Natural killer cell (primary cell): ENCODE measurements around the gene ATP2B2. TPM values are rescaled to one million over a fixed set of nuclear protein-coding genes. Genes with fewer than 3 reads are reported as not detected.
A peak's percentile ranks its signal among the peaks of the same experiment; 100 is the strongest.

Experiments
- ATAC-seq, 3 donors: fragments of 150-1000 bp in 2 of 3; fragments of 200-7000 bp in 1 of 3; cut with Tn5 transposase; 1 replicate in 1 of 3; 2 replicates in 2 of 3; pipeline ENCODE4 v1.10.0; 2021; ENCODE audit warnings: mild to moderate bottlenecking in 2 of 3, moderate library complexity in 2 of 3
- DNase-seq, 2 donors: peaks; one replicate each; pipeline versions ENCODE4 v3.0.0 to v3.0.0-alpha.2; 2013 to 2021; ENCODE audit warnings: mixed read lengths in 1 of 2
- H3K27ac ChIP-seq: one replicate; pipeline ENCODE4 v1.5.1; 2013; ENCODE audit warnings: mild to moderate bottlenecking, low read length
- H3K27me3 ChIP-seq: one replicate; pipeline ENCODE4 v1.6.1; 2013; ENCODE audit warnings: low read length; ENCODE audit not compliant: control insufficient read depth, insufficient read depth
- H3K36me3 ChIP-seq: one replicate; pipeline ENCODE4 v1.6.1; 2013; ENCODE audit warnings: low read length; ENCODE audit not compliant: control insufficient read depth, insufficient read depth
- H3K4me1 ChIP-seq: one replicate; pipeline ENCODE4 v1.6.1; 2013; ENCODE audit warnings: low read length; ENCODE audit not compliant: control insufficient read depth, insufficient read depth
- H3K4me3 ChIP-seq: one replicate; pipeline ENCODE4 v1.5.1; 2013; ENCODE audit warnings: low read length
- H3K9me3 ChIP-seq: one replicate; pipeline ENCODE4 v1.6.1; 2013; ENCODE audit warnings: low read length; ENCODE audit not compliant: control insufficient read depth, insufficient read depth
- H3K27ac Mint-ChIP-seq, 2 donors: one replicate each; pipeline ENCODE4 v1.8.0; 2022; ENCODE audit warnings: mild to moderate bottlenecking in 2 of 2, mixed read lengths in 2 of 2, moderate library complexity in 1 of 2
- H3K27me3 Mint-ChIP-seq, 2 donors: one replicate each; pipeline ENCODE4 v1.8.0; 2022; ENCODE audit warnings: low read depth in 2 of 2, mixed read lengths in 2 of 2
- H3K36me3 Mint-ChIP-seq: one replicate; pipeline ENCODE4 v1.8.0; 2022; ENCODE audit warnings: mixed read lengths
- H3K4me1 Mint-ChIP-seq, 2 donors: one replicate each; pipeline ENCODE4 v1.8.0; 2022; ENCODE audit warnings: mixed read lengths in 2 of 2
- H3K4me3 Mint-ChIP-seq: one replicate; pipeline ENCODE4 v1.8.0; 2022; ENCODE audit warnings: mild to moderate bottlenecking, moderate library complexity, mixed read lengths
- H3K9me3 Mint-ChIP-seq, 2 donors: one replicate each; pipeline ENCODE4 v1.8.0; 2022; ENCODE audit warnings: mixed read lengths in 2 of 2
- WGBS: methylation state at CpG from one replicate; pipeline ENCODE4 v1.1.7; 2013; ENCODE audit warnings: missing lambda C conversion rate; ENCODE audit not compliant: insufficient coverage; 5-methylcytosine and 5-hydroxymethylcytosine counted together
- intact Hi-C: fragments of 100-400 bp; cut with micrococcal nuclease; formaldehyde crosslinking; loops from one replicate; pipeline ENCODE4 v1.14.2; 2022
- total RNA-seq, 4 donors: library from RNA; stranded (reverse); fragments of 120-200 nt in 1 of 4; gene quantifications; one replicate each; pipeline versions ENCODE4 v1.2.3 to v1.2.4, GENCODE V29; 2013 to 2022
- TF ChIP-seq, protein P1 (sequence below): fragments of 200-600 bp; IDR thresholded peaks from one replicate; pipeline ENCODE4 v1.8.0; 2022; ENCODE audit warnings: antibody characterized with exemption

Gene ATP2B2
- total RNA-seq, 3 donors from 2014 or later (not counting 1 experiment from before 2014, with no cell fraction given) = not detected

DNA sequence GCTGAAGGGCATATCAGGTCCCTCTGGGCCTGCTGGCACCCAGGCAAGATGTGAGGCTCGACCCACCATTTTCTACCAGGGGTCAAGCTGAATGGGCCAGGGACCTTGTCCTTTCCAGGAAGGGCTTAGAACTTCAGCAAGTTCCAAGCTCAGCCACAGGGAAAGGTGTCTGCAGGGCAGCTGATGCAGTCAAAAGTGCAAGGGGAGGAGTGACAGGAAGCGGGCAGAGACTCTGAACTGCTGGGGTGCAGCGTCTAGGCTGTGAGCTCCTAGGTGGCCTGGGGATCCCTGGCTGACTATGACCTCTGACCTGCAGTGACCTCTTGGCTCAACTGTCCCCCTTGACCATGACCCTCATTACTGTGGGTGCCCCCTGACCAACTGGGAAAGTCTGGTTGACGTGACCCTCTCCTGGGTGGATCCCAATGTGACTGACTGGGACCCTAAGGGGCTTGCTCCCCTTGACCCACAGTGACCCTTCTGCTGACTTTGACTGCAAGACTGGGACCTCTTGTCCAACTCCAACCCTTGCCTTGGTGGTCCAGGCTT is 170.1 kb downstream of the ATP2B2 start:
- Histone ChIP-seq H3K27ac (no peak overlapping the region), H3K9me3 (no peaks in the 10 kb centered on the region), H3K4me1 (no peaks in the 10 kb centered on the region), H3K27me3 (no peaks in the 10 kb centered on the region), H3K36me3 (no peaks in the 10 kb centered on the region), H3K4me3 (no peak overlapping the region)
- Mint-ChIP-seq H3K4me1 (no peaks in the 10 kb centered on the region), H3K27me3 (no peaks in the 10 kb centered on the region), H3K4me3 (no peak overlapping the region), H3K9me3 (no peaks in the 10 kb centered on the region), H3K36me3 (no peaks in the 10 kb centered on the region), H3K27ac (no peak overlapping the region)
- intact Hi-C loops = no loop called here
- no peak for ATAC-seq
- TF ChIP-seq, protein P1, sequence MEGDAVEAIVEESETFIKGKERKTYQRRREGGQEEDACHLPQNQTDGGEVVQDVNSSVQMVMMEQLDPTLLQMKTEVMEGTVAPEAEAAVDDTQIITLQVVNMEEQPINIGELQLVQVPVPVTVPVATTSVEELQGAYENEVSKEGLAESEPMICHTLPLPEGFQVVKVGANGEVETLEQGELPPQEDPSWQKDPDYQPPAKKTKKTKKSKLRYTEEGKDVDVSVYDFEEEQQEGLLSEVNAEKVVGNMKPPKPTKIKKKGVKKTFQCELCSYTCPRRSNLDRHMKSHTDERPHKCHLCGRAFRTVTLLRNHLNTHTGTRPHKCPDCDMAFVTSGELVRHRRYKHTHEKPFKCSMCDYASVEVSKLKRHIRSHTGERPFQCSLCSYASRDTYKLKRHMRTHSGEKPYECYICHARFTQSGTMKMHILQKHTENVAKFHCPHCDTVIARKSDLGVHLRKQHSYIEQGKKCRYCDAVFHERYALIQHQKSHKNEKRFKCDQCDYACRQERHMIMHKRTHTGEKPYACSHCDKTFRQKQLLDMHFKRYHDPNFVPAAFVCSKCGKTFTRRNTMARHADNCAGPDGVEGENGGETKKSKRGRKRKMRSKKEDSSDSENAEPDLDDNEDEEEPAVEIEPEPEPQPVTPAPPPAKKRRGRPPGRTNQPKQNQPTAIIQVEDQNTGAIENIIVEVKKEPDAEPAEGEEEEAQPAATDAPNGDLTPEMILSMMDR = no peak
- WGBS = 55% methylated on average over 4 of the region's 4 CpGs
- no peak for DNase-seq

- H3K4me3 Mint-ChIP-seq = no peak overlapping the region
- ATAC-seq (no peak), DNase-seq (no peak)
- H3K4me1 Mint-ChIP-seq = no peaks in the 10 kb centered on the region
- Histone ChIP-seq H3K9me3 (no peaks in the 10 kb centered on the region), H3K4me1 (no peaks in the 10 kb centered on the region), H3K36me3 (no peaks in the 10 kb centered on the region), H3K27ac (no peak overlapping the region), H3K27me3 (no peaks in the 10 kb centered on the region), H3K4me3 (no peak overlapping the region)
- H3K9me3 Mint-ChIP-seq = no peaks in the 10 kb centered on the region
- 90% methylated on average over 12 of the region's 12 CpGs for WGBS
- H3K36me3 Mint-ChIP-seq = no peaks in the 10 kb centered on the region
- TF ChIP-seq, protein P1 = no peak
- intact Hi-C loops = no loop called here
- H3K27me3 Mint-ChIP-seq = peaks cover 3 to 5% of the 10 kb centered on the region in 2 donors
- H3K27ac Mint-ChIP-seq = no peak overlapping the region
Measured at GRCh38 chr3:10334459-10334858, 170.9 kb downstream of the ATP2B2 start.

DNA sequence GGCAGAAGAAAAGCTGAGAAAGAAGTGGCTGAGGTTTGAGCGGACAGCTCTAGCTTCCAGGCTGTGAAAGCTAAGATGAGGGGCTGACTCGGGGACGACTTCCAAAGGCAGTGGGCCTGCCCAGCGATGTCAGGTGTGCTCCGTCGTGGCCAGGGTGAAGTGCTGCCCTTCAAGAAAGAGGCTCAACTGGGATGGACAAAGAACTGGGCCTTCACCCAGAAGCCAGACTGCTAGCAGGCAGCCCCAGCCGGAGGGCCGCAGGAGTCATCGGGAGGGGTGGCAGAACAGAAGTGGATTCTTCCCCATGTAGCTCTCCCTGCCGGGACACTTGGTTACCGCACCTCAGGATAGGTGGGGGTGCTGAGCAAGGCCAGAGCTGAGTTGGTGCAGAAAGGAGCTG is 171.3 kb downstream of the ATP2B2 start:
- peaks cover 7 to 9% of the 10 kb centered on the region in 2 donors for H3K27me3 Mint-ChIP-seq
- Histone ChIP-seq H3K4me3 (no peak overlapping the region), H3K27ac (no peak overlapping the region), H3K4me1 (no peaks in the 10 kb centered on the region), H3K9me3 (no peaks in the 10 kb centered on the region), H3K27me3 (no peaks in the 10 kb centered on the region), H3K36me3 (no peaks in the 10 kb centered on the region)
- TF ChIP-seq, protein P1 = no peak
- H3K4me3 Mint-ChIP-seq = no peak overlapping the region
- no peaks in the 10 kb centered on the region for H3K4me1 Mint-ChIP-seq
- no peaks in the 10 kb centered on the region for H3K9me3 Mint-ChIP-seq
- no peaks in the 10 kb centered on the region for H3K36me3 Mint-ChIP-seq
- no peak for ATAC-seq
- WGBS = 94% methylated on average over 11 of the region's 11 CpGs
- DNase-seq = no peak
- intact Hi-C loops = no loop called here
- H3K27ac Mint-ChIP-seq = no peak overlapping the region

GRCh38 chr3:10333349-10333650 is 172.1 kb downstream of the ATP2B2 start:
- DNase-seq = no peak
- Histone ChIP-seq H3K36me3 (no peaks in the 10 kb centered on the region), H3K4me3 (no peak overlapping the region), H3K9me3 (no peaks in the 10 kb centered on the region), H3K27me3 (no peaks in the 10 kb centered on the region), H3K27ac (no peak overlapping the region), H3K4me1 (no peaks in the 10 kb centered on the region)
- WGBS = 8% methylated on average over 1 of the region's 2 CpGs
- no peak for ATAC-seq
- Mint-ChIP-seq H3K27me3 (peaks cover 12 to 15% of the 10 kb centered on the region in 2 donors), H3K9me3 (no peaks in the 10 kb centered on the region), H3K36me3 (no peaks in the 10 kb centered on the region), H3K4me3 (no peak overlapping the region), H3K27ac (peak overlapping the region in 1 of 2 donors; percentile 31), H3K4me1 (no peaks in the 10 kb centered on the region)
- intact Hi-C loops = no loop called here
- TF ChIP-seq, protein P1 = no peak
